ENCODE results near the gene CCNO. TPM values are rescaled to one million over a fixed set of nuclear protein-coding genes. Genes with fewer than 3 reads are reported as not detected.

Gene CCNO
- total and polyA plus RNA-seq, 2 experiments from 2014 or later: 1.7 TPM; not detected in 1

DNA sequence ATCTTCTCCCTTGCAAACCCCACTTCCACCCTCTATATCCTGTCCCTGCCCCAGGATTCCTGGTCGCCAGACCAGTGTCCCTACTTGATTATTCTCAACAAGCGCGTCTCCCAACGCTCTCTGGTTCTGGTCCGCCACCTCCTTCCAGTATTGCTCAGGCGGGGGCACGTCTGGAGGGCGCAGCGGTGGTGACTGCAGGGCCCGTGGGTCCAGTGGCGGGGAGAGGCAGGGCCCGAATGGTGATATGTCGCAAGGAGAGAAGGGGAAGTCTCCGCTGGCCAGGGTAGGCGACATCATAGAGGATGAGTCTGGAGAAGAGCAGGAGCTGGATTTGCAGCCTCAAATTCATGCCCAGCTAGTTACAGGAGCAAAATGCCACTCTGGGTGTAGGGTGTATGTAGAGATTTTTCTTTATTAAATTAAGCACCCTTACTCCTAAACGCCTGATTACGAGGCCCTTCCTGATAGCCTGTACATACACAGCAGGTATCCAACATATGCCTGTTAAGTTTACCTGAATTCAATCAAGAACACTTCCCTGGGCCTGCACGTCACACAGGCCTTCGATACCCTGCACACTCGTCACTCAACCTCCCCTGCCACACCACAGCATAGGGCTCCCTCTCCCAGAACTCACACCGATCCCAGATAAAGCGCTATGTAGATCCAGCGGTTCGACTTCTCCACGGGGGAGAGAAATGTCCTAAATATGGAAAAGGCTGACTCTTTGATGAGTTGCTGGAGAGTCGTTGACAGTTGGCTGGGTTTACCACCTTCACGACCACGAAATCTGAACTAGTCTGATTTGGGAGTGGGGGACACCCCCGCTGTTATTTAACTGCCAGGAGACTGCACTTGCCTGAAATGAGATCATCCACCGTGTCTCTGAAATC is 11.1 kb downstream of the CCNO start:
- WGBS, 2 experiments (ENCODE audit: low coverage in 1 of 2, low lambda C conversion rate in 2 of 2, missing lambda C conversion rate in 2 of 2): 19% methylated on average over 30 of the region's 30 CpGs
- Histone ChIP-seq H3K9me2 (ENCODE audit: insufficient read depth) (no peaks in the 10 kb centered on the region), H3K27ac (no peak overlapping the region), H3K9ac (no peak overlapping the region), H3K4me3 (no peak overlapping the region), H4K20me1 (ENCODE audit: insufficient read depth) (no peaks in the 10 kb centered on the region), H3K27me3 (replicated peaks; ENCODE audit: insufficient read depth) (peaks cover 81% of the 10 kb centered on the region), H3F3A (ENCODE audit: insufficient read depth) (no peaks in the 10 kb centered on the region), H3K4me2 (ENCODE audit: unreplicated experiment) (no peak overlapping the region), H3K4me1 (ENCODE audit: insufficient read depth) (no peaks in the 10 kb centered on the region), H3K79me2 (ENCODE audit: insufficient read depth) (no peaks in the 10 kb centered on the region), H2AFZ (no peak overlapping the region), H3K36me3 (ENCODE audit: low read depth) (no peaks in the 10 kb centered on the region), H3K9me3 (ENCODE audit: low read depth) (no peaks in the 10 kb centered on the region)
- in situ Hi-C loops (cut with MboI): no loop called here
- DNase-seq: no peak
- peak; percentile 93 for TF ChIP-seq EZH2 (IDR thresholded peaks at IDR 0.05; ENCODE audit: insufficient read depth, poor library complexity, severe bottlenecking)
- TF ChIP-seq EZH2phosphoT487 (IDR thresholded peaks at IDR 0.05; ENCODE audit: insufficient read depth, low read depth): peak; percentile 26; the same call in 1 of the 2 replicates

DNA sequence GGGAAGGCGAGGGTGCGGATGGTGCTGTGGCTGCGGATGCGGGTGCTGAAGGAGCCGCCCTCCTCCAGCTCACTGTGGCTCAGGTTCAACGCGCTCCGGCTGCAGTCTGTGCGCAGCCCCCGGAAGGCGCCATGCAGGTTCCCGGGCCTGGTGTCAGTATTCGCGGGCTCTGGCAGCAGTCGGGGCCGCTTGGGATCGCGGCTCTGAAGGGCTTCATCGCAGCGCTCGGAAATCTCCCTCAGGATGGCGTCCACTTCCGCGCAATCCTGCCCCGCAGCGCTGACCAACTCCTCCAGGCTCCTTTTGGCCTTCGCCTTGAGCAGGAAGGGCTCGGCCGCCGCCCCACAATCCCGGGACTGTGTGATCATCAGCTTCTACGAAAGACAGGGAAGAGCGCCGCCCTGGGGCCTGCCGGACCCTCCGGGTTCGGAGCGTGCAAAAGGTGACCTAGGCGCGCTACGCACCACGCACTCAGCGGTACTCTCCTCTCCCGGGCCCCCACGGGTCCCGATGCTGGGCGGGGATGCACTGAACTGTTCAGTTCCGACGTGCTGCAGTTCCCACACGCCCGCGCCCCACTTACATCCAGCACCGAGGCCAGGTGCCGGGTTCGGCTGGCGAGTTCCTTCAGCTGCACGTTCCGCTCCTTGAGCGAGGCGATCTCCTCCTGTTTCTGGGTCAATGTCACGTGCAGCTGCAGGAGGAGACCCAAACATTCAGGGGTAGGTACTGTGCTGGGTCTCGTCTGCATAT is 12.8 kb downstream of the CCNO start:
- TF ChIP-seq EZH2phosphoT487 (IDR thresholded peaks at IDR 0.05; ENCODE audit: insufficient read depth, low read depth) (no peak), EZH2 (IDR thresholded peaks at IDR 0.05; ENCODE audit: insufficient read depth, poor library complexity, severe bottlenecking) (no peak)
- in situ Hi-C loops (cut with MboI): no loop called here
- Histone ChIP-seq H3K79me2 (ENCODE audit: insufficient read depth) (no peaks in the 10 kb centered on the region), H3K4me3 (peak overlapping the region; percentile 62), H3K9me3 (ENCODE audit: low read depth) (no peaks in the 10 kb centered on the region), H4K20me1 (ENCODE audit: insufficient read depth) (no peaks in the 10 kb centered on the region), H3K36me3 (ENCODE audit: low read depth) (no peaks in the 10 kb centered on the region), H3K4me2 (ENCODE audit: unreplicated experiment) (peak overlapping the region; percentile 80), H3K27me3 (replicated peaks; ENCODE audit: insufficient read depth) (peaks cover 69% of the 10 kb centered on the region), H3K9me2 (ENCODE audit: insufficient read depth) (no peaks in the 10 kb centered on the region), H2AFZ (peak overlapping the region; percentile 79), H3K9ac (no peak overlapping the region), H3K4me1 (ENCODE audit: insufficient read depth) (no peaks in the 10 kb centered on the region), H3F3A (ENCODE audit: insufficient read depth) (no peaks in the 10 kb centered on the region), H3K27ac (no peak overlapping the region)
- WGBS, 2 experiments (ENCODE audit: low coverage in 1 of 2, low lambda C conversion rate in 2 of 2, missing lambda C conversion rate in 2 of 2): 7 to 10% methylated on average over 45 to 53 of the region's 62 CpGs
- DNase-seq: peak; percentile 58

DNA sequence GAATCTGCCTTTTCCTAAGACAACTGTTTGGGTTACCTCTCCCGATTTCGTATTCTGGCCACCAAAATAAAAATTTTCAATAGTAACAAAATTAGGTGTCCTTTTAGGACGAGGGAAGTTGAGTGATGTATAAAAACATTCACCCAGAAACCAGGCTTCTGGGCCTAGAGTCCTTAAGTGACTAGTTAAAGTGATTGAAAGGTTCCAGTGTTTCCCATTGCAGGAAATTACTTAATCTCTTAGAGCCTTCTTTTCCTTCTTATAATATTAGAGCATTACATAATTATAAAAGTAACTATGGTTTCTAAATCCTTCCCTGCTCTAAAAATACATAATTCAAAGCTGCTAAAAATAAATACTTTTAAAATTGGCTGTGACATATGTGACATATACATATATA is 13.6 kb downstream of the CCNO start:
- WGBS, 2 experiments (ENCODE audit: low coverage in 1 of 2, low lambda C conversion rate in 2 of 2, missing lambda C conversion rate in 2 of 2): 85 to 89% methylated on average over 3 of the region's 3 CpGs
- no peaks in the 10 kb centered on the region for H3K9me3 ChIP-seq (ENCODE audit: low read depth)
- H3K79me2 ChIP-seq (ENCODE audit: insufficient read depth): no peaks in the 10 kb centered on the region
- TF ChIP-seq EZH2 (IDR thresholded peaks at IDR 0.05; ENCODE audit: insufficient read depth, poor library complexity, severe bottlenecking) (no peak), EZH2phosphoT487 (IDR thresholded peaks at IDR 0.05; ENCODE audit: insufficient read depth, low read depth) (no peak)
- no peak overlapping the region for H3K4me3 ChIP-seq
- H3K27ac ChIP-seq: no peak overlapping the region
- H3K36me3 ChIP-seq (ENCODE audit: low read depth): no peaks in the 10 kb centered on the region
- H3K9ac ChIP-seq: no peak overlapping the region
- H3K4me2 ChIP-seq (ENCODE audit: unreplicated experiment): no peak overlapping the region
- H3F3A ChIP-seq (ENCODE audit: insufficient read depth): no peaks in the 10 kb centered on the region
- no peaks in the 10 kb centered on the region for H4K20me1 ChIP-seq (ENCODE audit: insufficient read depth)
- H3K27me3 ChIP-seq (replicated peaks; ENCODE audit: insufficient read depth): peaks cover 60% of the 10 kb centered on the region
- H3K9me2 ChIP-seq (ENCODE audit: insufficient read depth): no peaks in the 10 kb centered on the region
- in situ Hi-C loops (cut with MboI): no loop called here
- H2AFZ ChIP-seq: no peak overlapping the region
- no peak for DNase-seq
- no peaks in the 10 kb centered on the region for H3K4me1 ChIP-seq (ENCODE audit: insufficient read depth)

DNA sequence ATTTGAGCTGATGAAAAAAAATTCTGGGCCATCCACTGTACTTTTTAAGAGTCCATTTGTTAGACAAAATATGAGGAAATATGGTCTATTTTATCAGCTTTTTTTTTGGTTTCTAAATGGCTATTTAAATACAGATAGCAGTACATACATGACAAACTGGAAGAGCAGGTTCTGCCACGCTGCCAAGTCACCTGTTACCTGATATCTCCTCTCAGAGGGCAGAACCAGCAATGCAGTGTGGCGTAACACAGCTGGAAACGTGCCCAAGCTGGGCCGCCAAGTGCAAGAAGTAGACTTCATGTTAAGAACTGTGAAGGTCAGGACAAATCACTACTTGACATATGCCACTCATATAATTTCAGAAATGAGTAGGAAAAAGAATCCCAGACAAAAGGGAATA is 14.4 kb downstream of the CCNO start:
- no peaks in the 10 kb centered on the region for H4K20me1 ChIP-seq (ENCODE audit: insufficient read depth)
- H3K27ac ChIP-seq: no peak overlapping the region
- no peak overlapping the region for H3K4me3 ChIP-seq
- no peak overlapping the region for H3K4me2 ChIP-seq (ENCODE audit: unreplicated experiment)
- TF ChIP-seq EZH2phosphoT487 (IDR thresholded peaks at IDR 0.05; ENCODE audit: insufficient read depth, low read depth) (no peak), EZH2 (IDR thresholded peaks at IDR 0.05; ENCODE audit: insufficient read depth, poor library complexity, severe bottlenecking) (no peak)
- no peaks in the 10 kb centered on the region for H3F3A ChIP-seq (ENCODE audit: insufficient read depth)
- no peaks in the 10 kb centered on the region for H3K9me3 ChIP-seq (ENCODE audit: low read depth)
- WGBS, 2 experiments (ENCODE audit: low coverage in 1 of 2, low lambda C conversion rate in 2 of 2, missing lambda C conversion rate in 2 of 2): 37 to 40% methylated on average over 4 of the region's 4 CpGs
- H3K79me2 ChIP-seq (ENCODE audit: insufficient read depth): no peaks in the 10 kb centered on the region
- no peak overlapping the region for H2AFZ ChIP-seq
- no peak for DNase-seq
- in situ Hi-C loops (cut with MboI): no loop called here
- H3K9ac ChIP-seq: no peak overlapping the region
- no peaks in the 10 kb centered on the region for H3K4me1 ChIP-seq (ENCODE audit: insufficient read depth)
- no peaks in the 10 kb centered on the region for H3K9me2 ChIP-seq (ENCODE audit: insufficient read depth)
- no peaks in the 10 kb centered on the region for H3K36me3 ChIP-seq (ENCODE audit: low read depth)
- peaks cover 54% of the 10 kb centered on the region for H3K27me3 ChIP-seq (replicated peaks; ENCODE audit: insufficient read depth)
